HCT116 (cell line): Measurements from ENCODE around the gene FHIT. TPM values are rescaled to one million over a fixed set of nuclear protein-coding genes. Genes with fewer than 3 reads are reported as not detected.

Source experiments
- ATAC-seq: fragments of 200-7000 bp; cut with Tn5 transposase; 2 replicates; pipeline ENCODE4 v1.9.1; 2020; ENCODE audit warnings: mild to moderate bottlenecking, moderate library complexity
- BruUV-seq: library from RNA; stranded (reverse); fragments of 400-500 nt; replicated peaks from 2 replicates; lab custom pipeline; 2021; lab: Mats Ljungman, UMichigan
- CTCF ChIA-PET: fragments of 300-600 bp; sonication (Branson Sonifier 250); formaldehyde crosslinking; loops from one replicate; lab custom pipeline; 2021; ENCODE audit warnings: antibody characterized with exemption; lab: Charles Lee
- POLR2A ChIA-PET: fragments of 300-600, 350-600 bp; sonication (Branson Sonifier 250); formaldehyde crosslinking; loops from one replicate; lab custom pipeline; 2021; ENCODE audit warnings: antibody characterized with exemption; lab: Charles Lee
- RAD21 ChIA-PET, 2 experiments: fragments of 300-600 bp; sonication (Branson Sonifier 250); formaldehyde crosslinking; loops; one replicate each; lab custom pipeline; 2023; ENCODE audit warnings: low total read pairs in 2 of 2; ENCODE audit not compliant: uncharacterized antibody in 2 of 2, unreplicated experiment in 2 of 2, low non-redundant PET in 1 of 2; lab: Charles Lee
- DNase-seq: peaks from one replicate; pipeline ENCODE4 v3.0.0-alpha.2; 2010; ENCODE audit warnings: low read depth, low spot score
- H2AFZ ChIP-seq: fragments of 200-600 bp; shearing (Covaris generic), sonication (generic); 2 replicates; pipeline ENCODE4 v1.6.1; 2017; ENCODE audit warnings: low read depth, mixed run types, mixed read lengths, antibody characterized with exemption, low read length; ENCODE audit not compliant: poor library complexity, severe bottlenecking
- H3K27ac ChIP-seq: 2 replicates; pipeline ENCODE4 v1.5.1; 2012; ENCODE audit warnings: low read depth, low read length
- H3K27me3 ChIP-seq: fragments of 200-600 bp; sonication (generic); 2 replicates; pipeline ENCODE4 v1.6.1; 2016; ENCODE audit warnings: mixed run types, low read length, mixed read lengths; ENCODE audit not compliant: insufficient read depth
- H3K36me3 ChIP-seq, 2 experiments: fragments of 200-500 bp in 1 of 2; fragments of 200-600 bp in 1 of 2; sonication (Bioruptor generic) in 1 of 2; sonication (generic) in 1 of 2; 2 replicates each; pipeline versions ENCODE4 v1.5.1 to v1.6.1; 2014 to 2016; ENCODE audit warnings: low read length in 2 of 2, inconsistent platforms in 1 of 2, mixed read lengths in 1 of 2, mixed run types in 1 of 2; ENCODE audit not compliant: insufficient read depth in 2 of 2, control insufficient read depth in 1 of 2
- H3K4me1 ChIP-seq, 2 experiments: fragments of 200-600 bp in 1 of 2; sonication (generic) in 1 of 2; 2 replicates each; pipeline versions ENCODE4 v1.5.1 to v1.6.1; 2012 to 2017; ENCODE audit warnings: low read length in 2 of 2, inconsistent platforms in 1 of 2, mild to moderate bottlenecking in 1 of 2, mixed read lengths in 1 of 2, mixed run types in 1 of 2, moderate library complexity in 1 of 2; ENCODE audit not compliant: insufficient read depth in 2 of 2, control insufficient read depth in 1 of 2
- H3K4me2 ChIP-seq: fragments of 200-600 bp; sonication (generic); 2 replicates; pipeline ENCODE4 v1.6.1; 2017; ENCODE audit warnings: mixed run types, low read length, mixed read lengths
- H3K4me3 ChIP-seq, 2 experiments: fragments of 200-600 bp in 1 of 2; sonication (generic) in 1 of 2; replicated peaks in 1 of 2; 2 replicates each; pipeline ENCODE4 v1.5.1; 2011 to 2016; ENCODE audit warnings: low read length in 2 of 2, control low read depth in 1 of 2, low read depth in 1 of 2, mild to moderate bottlenecking in 1 of 2, mixed read lengths in 1 of 2, mixed run types in 1 of 2
- H3K79me2 ChIP-seq: fragments of 200-600 bp; sonication (generic); 2 replicates; pipeline ENCODE4 v1.6.1; 2017; ENCODE audit warnings: mild to moderate bottlenecking, mixed run types, low read length, moderate library complexity, mixed read lengths; ENCODE audit not compliant: insufficient read depth
- H3K9ac ChIP-seq: fragments of 200-600 bp; sonication (generic); 2 replicates; pipeline ENCODE4 v1.6.1; 2016; ENCODE audit warnings: low read length, mixed read lengths
- H3K9me2 ChIP-seq: fragments of 200-600 bp; sonication (generic), shearing (Covaris generic); 2 replicates; pipeline ENCODE4 v1.6.1; 2017; ENCODE audit warnings: mixed run types, mild to moderate bottlenecking, moderate library complexity; ENCODE audit not compliant: insufficient read depth
- H3K9me3 ChIP-seq, 2 experiments: fragments of 200-500 bp in 1 of 2; fragments of 200-600 bp in 1 of 2; sonication (Bioruptor generic) in 1 of 2; sonication (generic) in 1 of 2; 2 replicates each; pipeline ENCODE4 v1.6.1; 2014 to 2017; ENCODE audit warnings: low read length in 2 of 2, mixed read lengths in 2 of 2, inconsistent platforms in 1 of 2, low read depth in 1 of 2, mild to moderate bottlenecking in 1 of 2, mixed run types in 1 of 2, moderate library complexity in 1 of 2; ENCODE audit not compliant: control insufficient read depth in 1 of 2, insufficient read depth in 1 of 2
- H4K20me1 ChIP-seq: fragments of 200-600 bp; sonication (generic), shearing (Covaris generic); 2 replicates; pipeline ENCODE4 v1.6.1; 2017; ENCODE audit warnings: mixed run types, mild to moderate bottlenecking, moderate library complexity; ENCODE audit not compliant: insufficient read depth
- CTCF ChIP-seq, 3 experiments: fragments of 200-600 bp in 1 of 3; sonication (generic) in 1 of 3; IDR thresholded peaks in 2 of 3; conservative IDR thresholded peaks in 1 of 3; 2 replicates each; pipeline ENCODE4 v1.5.1; 2012 to 2017; ENCODE audit warnings: low read depth in 2 of 3, low read length in 2 of 3, antibody characterized with exemption in 1 of 3, borderline replicate concordance in 1 of 3, control low read depth in 1 of 3, mild to moderate bottlenecking in 1 of 3, mixed read lengths in 1 of 3, mixed run types in 1 of 3, moderate library complexity in 1 of 3; ENCODE audit not compliant: insufficient read depth in 1 of 3
- EGR1 ChIP-seq: IDR thresholded peaks from 2 replicates; pipeline ENCODE4 v1.6.1; 2012; ENCODE audit warnings: low read depth
- ELF1 ChIP-seq: IDR thresholded peaks from 2 replicates; pipeline ENCODE4 v1.6.1; 2012; ENCODE audit warnings: low read depth, borderline replicate concordance
- EZH2 ChIP-seq: fragments of 200-600 bp; sonication (generic); IDR thresholded peaks from 2 replicates; pipeline ENCODE4 v1.6.1; 2017; ENCODE audit warnings: antibody characterized with exemption, mixed run types
- EZH2phosphoT487 ChIP-seq: fragments of 200-600 bp; IDR thresholded peaks from 2 replicates; pipeline ENCODE4 v1.6.1; 2018; ENCODE audit warnings: antibody characterized with exemption, borderline replicate concordance
- FOSL1 ChIP-seq: IDR thresholded peaks from 2 replicates; pipeline ENCODE4 v1.6.1; 2012; ENCODE audit warnings: low read depth
- MAX ChIP-seq: IDR thresholded peaks from 2 replicates; pipeline ENCODE4 v1.6.1; 2012
- POLR2A ChIP-seq: IDR thresholded peaks from 2 replicates; pipeline ENCODE4 v1.7.0; 2011; ENCODE audit warnings: borderline replicate concordance; ENCODE audit not compliant: insufficient read depth, insufficient read length; ENCODE audit errors: extremely low read depth
- RAD21 ChIP-seq: IDR thresholded peaks from 2 replicates; pipeline ENCODE4 v1.6.1; 2012; ENCODE audit warnings: low read depth, mild to moderate bottlenecking
- REST ChIP-seq: IDR thresholded peaks from 2 replicates; pipeline ENCODE4 v1.6.1; 2012; ENCODE audit warnings: low read depth
- SIN3A ChIP-seq: IDR thresholded peaks from 2 replicates; pipeline ENCODE4 v1.6.1; 2012; ENCODE audit warnings: low read depth
- SP1 ChIP-seq: IDR thresholded peaks from 2 replicates; pipeline ENCODE4 v1.6.1; 2012; ENCODE audit warnings: low read depth
- SRF ChIP-seq: IDR thresholded peaks from 2 replicates; pipeline ENCODE4 v1.6.1; 2012; ENCODE audit warnings: low read depth
- TCF7L2 ChIP-seq: IDR thresholded peaks from 2 replicates; pipeline ENCODE4 v1.7.0; 2011; ENCODE audit warnings: borderline replicate concordance, inconsistent platforms; ENCODE audit not compliant: insufficient read depth, insufficient read length; ENCODE audit errors: extremely low read depth
- ZFX ChIP-seq: fragments of 450-650 bp; IDR thresholded peaks from 2 replicates; pipeline ENCODE4 v1.6.1; 2017
- ZNF274 ChIP-seq: fragments of 200-500 bp; sonication (Bioruptor generic); IDR thresholded peaks from 2 replicates; pipeline ENCODE4 v1.6.1; 2014; ENCODE audit warnings: mild to moderate bottlenecking, low read depth, low read length, inconsistent platforms
- intact Hi-C: fragments of 100-400 bp; cut with micrococcal nuclease; formaldehyde crosslinking; loops from 2 replicates; pipeline ENCODE4 v1.10.0; 2022
- total RNA-seq: library from RNA; stranded (reverse); gene quantifications from one replicate; pipeline ENCODE4 v1.2.1, GENCODE V29; 2021; ENCODE audit not compliant: unreplicated experiment

The FHIT gene
- total RNA-seq, 1 experiment from 2014 or later, result 20.1 TPM

- ChIA-PET CTCF (no interaction called here), RAD21 (no interaction called here), POLR2A (no interaction called here)
- Histone ChIP-seq H3K27me3 (no peaks in the 10 kb centered on the region), H3K79me2 (no peaks in the 10 kb centered on the region), H3K4me2 (no peak overlapping the region), H3K9ac (no peak overlapping the region), H3K4me3 (no peak overlapping the region), H3K27ac (no peak overlapping the region), H3K9me3 (no peaks in the 10 kb centered on the region; a peak in 1 of 4 replicates), H4K20me1 (no peaks in the 10 kb centered on the region), H2AFZ (no peak overlapping the region), H3K36me3 (no peaks in the 10 kb centered on the region), H3K9me2 (no peaks in the 10 kb centered on the region), H3K4me1 (no peaks in the 10 kb centered on the region)
- no peak for DNase-seq
- no TSS peak for BruUV-seq
- TF ChIP-seq REST (no peak), ZFX (no peak), ZNF274 (no peak), ELF1 (no peak), EZH2 (no peak), MAX (no peak), SRF (no peak), RAD21 (no peak), FOSL1 (no peak), SIN3A (no peak), SP1 (no peak), EGR1 (no peak), TCF7L2 (no peak), CTCF (IDR thresholded peaks at IDR 0.05 in 2 of 3, conservative IDR thresholded peaks at IDR 0.05 in 1 of 3; ENCODE audit: borderline replicate concordance in 1 of 3, insufficient read depth in 1 of 3, low read depth in 2 of 3, low read length in 2 of 3) (no peak), POLR2A (no peak), EZH2phosphoT487 (no peak)
- intact Hi-C loops, result no loop called here
- no peak for ATAC-seq
Observed at GRCh38 chr3:60990442-60990730, 260.9 kb downstream of the FHIT start.
